Endothelial cell of umbilical vein (primary cell): ENCODE measurements around the gene DDX56. TPM values are rescaled to one million over a fixed set of nuclear protein-coding genes. Genes with fewer than 3 reads are reported as not detected.

Source experiments
- BruUV-seq: library from RNA; stranded (reverse); fragments of 400-500 nt; replicated peaks from 2 replicates; lab custom pipeline; 2021; lab: Mats Ljungman, UMichigan
- CTCF ChIA-PET: fragments of 300-600, 350-600 bp; sonication (Branson Sonifier 250); formaldehyde crosslinking; loops from one replicate; lab custom pipeline; 2021; ENCODE audit warnings: antibody characterized with exemption, inconsistent platforms; lab: Charles Lee
- POLR2A ChIA-PET: fragments of 300-600, 350-600 bp; sonication (Branson Sonifier 250); formaldehyde crosslinking; loops from one replicate; lab custom pipeline; 2021; ENCODE audit warnings: antibody characterized with exemption, inconsistent platforms; lab: Charles Lee
- DNase-seq: peaks from one replicate; pipeline ENCODE4 v3.0.0-alpha.2; 2011; ENCODE audit warnings: low read depth, low spot score
- FAIRE-seq: peaks from 2 replicates; lab custom pipeline; 2011; peaks lifted over from hg19 to GRCh38; lab: Jason Lieb, UNC
- H2AFZ ChIP-seq: 2 replicates; pipeline ENCODE4 v1.6.0; 2012; ENCODE audit warnings: low read depth, low read length, control low read depth, inconsistent platforms
- H3K27ac ChIP-seq: 2 replicates; pipeline ENCODE4 v1.5.1; 2011; ENCODE audit warnings: low read depth, mild to moderate bottlenecking, control low read depth, low read length, moderate library complexity; ENCODE audit not compliant: insufficient read depth
- H3K27me3 ChIP-seq, 2 experiments: 2 replicates each; pipeline versions ENCODE4 v1.6.0 to v1.6.1; 2011; ENCODE audit warnings: low read length in 2 of 2, mixed read lengths in 1 of 2; ENCODE audit not compliant: control insufficient read depth in 2 of 2, insufficient read depth in 2 of 2
- H3K36me3 ChIP-seq, 2 experiments: 2 replicates in 1 of 2; 3 replicates in 1 of 2; pipeline ENCODE4 v1.5.1; 2011; ENCODE audit warnings: low read length in 2 of 2, mild to moderate bottlenecking in 1 of 2, moderate library complexity in 1 of 2; ENCODE audit not compliant: control insufficient read depth in 2 of 2, insufficient read depth in 2 of 2; ENCODE audit errors: extremely low read depth in 1 of 2
- H3K4me1 ChIP-seq: 3 replicates; pipeline ENCODE4 v1.5.1; 2011; ENCODE audit warnings: mild to moderate bottlenecking, low read length; ENCODE audit not compliant: control insufficient read depth, insufficient read depth; ENCODE audit errors: extremely low read depth
- H3K4me2 ChIP-seq: 2 replicates; pipeline ENCODE4 v1.6.1; 2011; ENCODE audit warnings: low read length, control low read depth, mixed read lengths; ENCODE audit not compliant: insufficient read depth
- H3K4me3 ChIP-seq, 3 experiments: fragments of 200-600 bp in 1 of 3; sonication (generic), shearing (Covaris generic) in 1 of 3; replicated peaks in 1 of 3; 2 replicates each; pipeline ENCODE4 v1.5.1; 2011 to 2016; ENCODE audit warnings: control low read depth in 3 of 3, low read length in 3 of 3, mild to moderate bottlenecking in 2 of 3, inconsistent platforms in 1 of 3, low read depth in 1 of 3, moderate library complexity in 1 of 3; ENCODE audit not compliant: insufficient read depth in 1 of 3
- H3K79me2 ChIP-seq: 2 replicates; pipeline ENCODE4 v1.6.0; 2012; ENCODE audit warnings: low read length, inconsistent platforms; ENCODE audit not compliant: control insufficient read depth, insufficient read depth
- H3K9ac ChIP-seq: replicated peaks from 2 replicates; pipeline ENCODE3; 2011; ENCODE audit warnings: low read length, control low read depth; ENCODE audit not compliant: insufficient read depth; ENCODE audit errors: extremely low read depth
- H3K9me1 ChIP-seq: replicated peaks from 3 replicates; pipeline ENCODE4 v1.6.0; 2011; ENCODE audit warnings: mild to moderate bottlenecking, low read length; ENCODE audit not compliant: control insufficient read depth, insufficient read depth; ENCODE audit errors: extremely low read depth
- H3K9me3 ChIP-seq: replicated peaks from 2 replicates; pipeline ENCODE4 v1.5.1; 2012; ENCODE audit warnings: low read length, inconsistent platforms; ENCODE audit not compliant: control insufficient read depth, insufficient read depth
- H4K20me1 ChIP-seq: replicated peaks from 2 replicates; pipeline ENCODE3; 2011; ENCODE audit warnings: mild to moderate bottlenecking, low read length; ENCODE audit not compliant: control insufficient read depth, insufficient read depth; ENCODE audit errors: extremely low read depth
- EZH2 ChIP-seq: IDR thresholded peaks from 2 replicates; pipeline ENCODE4 v1.6.1; 2012; ENCODE audit warnings: borderline replicate concordance, low read depth, mild to moderate bottlenecking, moderate library complexity, low read length, inconsistent platforms; ENCODE audit not compliant: severe bottlenecking
- FOS ChIP-seq: IDR thresholded peaks from 2 replicates; pipeline ENCODE4 v1.6.1; 2011; ENCODE audit warnings: mild to moderate bottlenecking, low read length, moderate library complexity, borderline replicate concordance; ENCODE audit not compliant: insufficient read depth
- GATA2 ChIP-seq: IDR thresholded peaks from 2 replicates; pipeline ENCODE4 v1.7.0; 2011; ENCODE audit warnings: low read depth, mild to moderate bottlenecking, moderate library complexity, mixed read lengths, low read length; ENCODE audit not compliant: insufficient read length, insufficient read depth
- JUN ChIP-seq: IDR thresholded peaks from 2 replicates; pipeline ENCODE4 v1.6.1; 2011; ENCODE audit warnings: borderline replicate concordance, low read depth; ENCODE audit not compliant: insufficient read length, insufficient read depth
- MYC ChIP-seq: IDR thresholded peaks from one replicate; pipeline ENCODE4 v1.6.1; 2011; ENCODE audit warnings: mild to moderate bottlenecking, low read depth, low read length
- POLR2A ChIP-seq: IDR thresholded peaks from 2 replicates; pipeline ENCODE4 v1.6.1; 2012; ENCODE audit warnings: low read depth, mild to moderate bottlenecking, control low read depth, low read length
- POLR2AphosphoS5 ChIP-seq: IDR thresholded peaks from 2 replicates; pipeline ENCODE4 v1.6.1; 2012; ENCODE audit warnings: low read depth, mild to moderate bottlenecking, control low read depth, low read length, moderate library complexity; ENCODE audit not compliant: insufficient read depth
- dilution Hi-C: fragments of 300-500 bp; cut with MboI; formaldehyde crosslinking; loops from one replicate; pipeline ENCODE4 v1.15.0; 2019; ENCODE audit warnings: low sequenced_read_pairs; ENCODE audit not compliant: extremely low pct_ligation_motif_present
- intact Hi-C: fragments of 100-400 bp; cut with micrococcal nuclease; formaldehyde crosslinking; loops from one replicate; pipeline ENCODE4 v1.10.0; 2022
- polyA plus RNA-seq, 4 experiments: library from polyadenylated mRNA; depleted of rRNA in 3 of 4; stranded (reverse) in 3 of 4; unstranded in 1 of 4; fragments of >200 nt; gene quantifications; 2 replicates each; pipeline versions ENCODE4 v1.2.1 to v1.2.3, GENCODE V29; 2011 to 2012; ENCODE audit warnings: missing spikeins in 1 of 4
- total RNA-seq: library from RNA; stranded (reverse); gene quantifications from 2 replicates; pipeline ENCODE4 v1.2.3, GENCODE V29; 2021
- TF ChIP-seq, protein P1 (sequence below), 2 donors: IDR thresholded peaks; 1 replicate in 1 of 2; 2 replicates in 1 of 2; pipeline ENCODE4 v1.5.1; 2011; ENCODE audit warnings: low read length in 2 of 2, mild to moderate bottlenecking in 2 of 2, moderate library complexity in 2 of 2, control low read depth in 1 of 2, inconsistent platforms in 1 of 2, low read depth in 1 of 2; ENCODE audit not compliant: insufficient read depth in 1 of 2; ENCODE audit errors: extremely low read depth in 1 of 2
- TF ChIP-seq, protein P2 (sequence below): IDR thresholded peaks from 2 replicates; pipeline ENCODE4 v1.6.1; 2011; ENCODE audit not compliant: insufficient read depth, insufficient read length

DDX56 gene
- total and polyA plus RNA-seq, 2 donors (not counting 3 experiments of a cell fraction or from before 2014, with no cell fraction given) = 94.7 to 96.6 TPM

DNA sequence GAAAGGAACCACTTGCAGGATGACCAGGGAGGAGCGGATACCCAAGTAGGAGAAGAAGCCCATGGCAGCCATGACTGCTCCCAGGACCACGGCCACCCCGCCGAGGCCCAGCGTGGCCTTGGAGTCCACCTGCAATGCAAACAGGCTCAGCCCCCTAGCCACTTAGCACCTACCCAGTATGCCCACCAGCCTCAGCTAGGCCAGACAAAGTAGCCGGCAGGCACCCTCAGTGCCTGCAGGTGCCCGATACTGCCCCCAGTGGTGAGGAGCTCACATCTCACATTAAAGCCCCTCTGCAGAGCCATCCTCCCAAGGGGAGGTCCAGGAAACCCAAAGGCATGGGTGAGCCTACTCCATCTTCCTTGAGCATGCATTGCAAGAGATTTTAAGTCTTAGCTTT, 39.2 kb downstream of the DDX56 start:
- Histone ChIP-seq H4K20me1 (no peaks in the 10 kb centered on the region), H3K27ac (no peak overlapping the region), H3K36me3 (no peaks in the 10 kb centered on the region), H3K9me1 (no peaks in the 10 kb centered on the region), H3K9ac (no peak overlapping the region), H3K4me2 (no peak overlapping the region), H3K4me1 (no peaks in the 10 kb centered on the region), H3K79me2 (no peaks in the 10 kb centered on the region), H3K9me3 (no peaks in the 10 kb centered on the region), H3K27me3 (no peaks in the 10 kb centered on the region), H3K4me3 (no peak overlapping the region), H2AFZ (no peak overlapping the region)
- no TSS peak for BruUV-seq
- FAIRE-seq = peak; percentile 71
- ChIA-PET CTCF (interaction anchor here (0.6 to 3.6 kb wide), 31 partner anchors 8 to 389 kb away, joined by 3 to 20 read pairs (median 4); partner anchors contain the start of genes DDX56 and NUDCD3), POLR2A (interaction anchor here (0.7 kb wide), 1 partner anchor 151 kb away, joined by 6 read pairs; no protein-coding TSS in a partner anchor)
- TF ChIP-seq, protein P1, sequence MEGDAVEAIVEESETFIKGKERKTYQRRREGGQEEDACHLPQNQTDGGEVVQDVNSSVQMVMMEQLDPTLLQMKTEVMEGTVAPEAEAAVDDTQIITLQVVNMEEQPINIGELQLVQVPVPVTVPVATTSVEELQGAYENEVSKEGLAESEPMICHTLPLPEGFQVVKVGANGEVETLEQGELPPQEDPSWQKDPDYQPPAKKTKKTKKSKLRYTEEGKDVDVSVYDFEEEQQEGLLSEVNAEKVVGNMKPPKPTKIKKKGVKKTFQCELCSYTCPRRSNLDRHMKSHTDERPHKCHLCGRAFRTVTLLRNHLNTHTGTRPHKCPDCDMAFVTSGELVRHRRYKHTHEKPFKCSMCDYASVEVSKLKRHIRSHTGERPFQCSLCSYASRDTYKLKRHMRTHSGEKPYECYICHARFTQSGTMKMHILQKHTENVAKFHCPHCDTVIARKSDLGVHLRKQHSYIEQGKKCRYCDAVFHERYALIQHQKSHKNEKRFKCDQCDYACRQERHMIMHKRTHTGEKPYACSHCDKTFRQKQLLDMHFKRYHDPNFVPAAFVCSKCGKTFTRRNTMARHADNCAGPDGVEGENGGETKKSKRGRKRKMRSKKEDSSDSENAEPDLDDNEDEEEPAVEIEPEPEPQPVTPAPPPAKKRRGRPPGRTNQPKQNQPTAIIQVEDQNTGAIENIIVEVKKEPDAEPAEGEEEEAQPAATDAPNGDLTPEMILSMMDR (IDR thresholded peaks at IDR 0.05; ENCODE audit: extremely low read depth in 1 of 2, insufficient read depth in 1 of 2, low read depth in 1 of 2, low read length in 2 of 2) = peak; percentile 75 to 81
- TF ChIP-seq, protein P2, sequence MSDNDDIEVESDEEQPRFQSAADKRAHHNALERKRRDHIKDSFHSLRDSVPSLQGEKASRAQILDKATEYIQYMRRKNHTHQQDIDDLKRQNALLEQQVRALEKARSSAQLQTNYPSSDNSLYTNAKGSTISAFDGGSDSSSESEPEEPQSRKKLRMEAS = no peak
- peak; percentile 21 for DNase-seq
- intact Hi-C loops (no loop called here), dilution Hi-C loops (no loop called here)

DNA sequence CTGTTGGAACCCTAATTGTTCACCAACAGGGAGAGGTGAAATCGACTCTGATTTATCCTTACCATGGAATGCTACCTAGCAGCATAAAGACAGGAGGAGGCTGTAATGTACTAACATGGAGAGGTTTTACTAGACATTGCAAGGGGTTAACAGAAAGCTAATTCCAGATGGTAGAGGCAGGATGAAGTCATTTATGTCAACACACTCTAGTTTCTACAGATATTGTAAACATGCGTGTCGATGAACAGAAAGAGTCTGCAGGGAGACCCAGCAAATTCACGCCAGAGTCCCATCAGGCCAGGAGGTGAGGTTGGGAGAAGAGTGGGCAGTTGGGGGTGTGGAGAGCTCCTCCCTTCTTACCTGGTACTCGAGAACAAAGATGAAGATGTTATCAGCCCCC, 39.6 kb downstream of the DDX56 start:
- no peak for DNase-seq
- intact Hi-C loops (no loop called here), dilution Hi-C loops (no loop called here)
- Histone ChIP-seq H3K9ac (no peak overlapping the region), H3K4me3 (no peak overlapping the region), H3K79me2 (no peaks in the 10 kb centered on the region), H3K27me3 (no peaks in the 10 kb centered on the region), H3K36me3 (no peaks in the 10 kb centered on the region), H3K4me2 (no peak overlapping the region), H3K9me1 (no peaks in the 10 kb centered on the region), H3K4me1 (no peaks in the 10 kb centered on the region), H3K9me3 (no peaks in the 10 kb centered on the region), H2AFZ (no peak overlapping the region), H3K27ac (no peak overlapping the region), H4K20me1 (no peaks in the 10 kb centered on the region)
- ChIA-PET POLR2A (no interaction called here), CTCF (interaction anchor here (0.7 to 3.6 kb wide), 27 partner anchors 8 to 293 kb away, joined by 3 to 20 read pairs (median 5); partner anchors contain the start of genes DDX56 and NUDCD3)
- no TSS peak for BruUV-seq
- FAIRE-seq = no peak
- TF ChIP-seq JUN (no peak), MYC (no peak), EZH2 (no peak), FOS (no peak), POLR2A (no peak), GATA2 (no peak), POLR2AphosphoS5 (no peak)
- TF ChIP-seq, protein P2 = no peak
- TF ChIP-seq, protein P1 (IDR thresholded peaks at IDR 0.05; ENCODE audit: extremely low read depth in 1 of 2, insufficient read depth in 1 of 2, low read depth in 1 of 2, low read length in 2 of 2) = no peak
